ENCODE measurements around the gene UBALD2. TPM values are rescaled to one million over a fixed set of nuclear protein-coding genes. Genes with fewer than 3 reads are reported as not detected.

The UBALD2 gene
- total and polyA plus RNA-seq, 2 donors (not counting 3 experiments of a cell fraction or from before 2014, with no cell fraction given) = 46.9 to 70.9 TPM

GRCh38 chr17:76280650-76281049, 15.5 kb downstream of the UBALD2 start:
- no peak overlapping the region for H3K9ac ChIP-seq (replicated peaks; ENCODE audit: extremely low read depth, insufficient read depth, low read length)
- FAIRE-seq = no peak
- H3K27me3 ChIP-seq (ENCODE audit: control insufficient read depth in 2 of 2, insufficient read depth in 2 of 2, low read length in 2 of 2) = no peaks in the 10 kb centered on the region
- TF ChIP-seq POLR2AphosphoS5 (IDR thresholded peaks at IDR 0.05; ENCODE audit: insufficient read depth, low read depth, low read length) (no peak), POLR2A (IDR thresholded peaks at IDR 0.05; ENCODE audit: low read depth, low read length) (no peak), FOS (IDR thresholded peaks at IDR 0.05; ENCODE audit: borderline replicate concordance, insufficient read depth, low read length) (no peak), EZH2 (IDR thresholded peaks at IDR 0.05; ENCODE audit: borderline replicate concordance, low read depth, low read length, severe bottlenecking) (no peak), MYC (IDR thresholded peaks at IDR 0.05; ENCODE audit: low read depth, low read length) (no peak), MAX (IDR thresholded peaks at IDR 0.05; ENCODE audit: insufficient read depth, insufficient read length) (no peak), GATA2 (IDR thresholded peaks at IDR 0.05; ENCODE audit: insufficient read depth, insufficient read length, low read depth, low read length) (no peak), CTCF (IDR thresholded peaks at IDR 0.05; ENCODE audit: extremely low read depth in 1 of 2, insufficient read depth in 1 of 2, low read depth in 1 of 2, low read length in 2 of 2) (no peak), JUN (IDR thresholded peaks at IDR 0.05; ENCODE audit: borderline replicate concordance, insufficient read depth, insufficient read length, low read depth) (no peak)
- intact Hi-C loops (cut with micrococcal nuclease) = no loop called here
- H3K27ac ChIP-seq (ENCODE audit: insufficient read depth, low read depth, low read length) = no peak overlapping the region
- no peak overlapping the region for H3K4me3 ChIP-seq (replicated peaks in 1 of 3; ENCODE audit: insufficient read depth in 1 of 3, low read depth in 1 of 3, low read length in 3 of 3)
- dilution Hi-C loops (cut with MboI; ENCODE audit: extremely low pct_ligation_motif_present, low sequenced_read_pairs) = no loop called here
- BruUV-seq (replicated peaks) = no TSS peak
- H2AFZ ChIP-seq (ENCODE audit: low read depth, low read length) = no peak overlapping the region
- DNase-seq (ENCODE audit: low read depth, low spot score) = no peak
- H3K36me3 ChIP-seq (ENCODE audit: control insufficient read depth in 2 of 2, extremely low read depth in 1 of 2, insufficient read depth in 2 of 2, low read length in 2 of 2) = peaks cover 0 to 2% of the 10 kb centered on the region in 2 experiments
- ChIA-PET CTCF (interaction anchor here (1.2 to 14.1 kb wide), 16 partner anchors 8 to 159 kb away, joined by 3 to 320 read pairs (median 16); partner anchors contain the start of genes FOXJ1 and RNF157), POLR2A (no interaction called here)
- no peaks in the 10 kb centered on the region for H4K20me1 ChIP-seq (replicated peaks; ENCODE audit: control insufficient read depth, extremely low read depth, insufficient read depth, low read length)
- no peaks in the 10 kb centered on the region for H3K9me3 ChIP-seq (replicated peaks; ENCODE audit: control insufficient read depth, insufficient read depth, low read length)
- H3K4me2 ChIP-seq (ENCODE audit: insufficient read depth, low read length) = no peak overlapping the region
- no peaks in the 10 kb centered on the region for H3K9me1 ChIP-seq (replicated peaks; ENCODE audit: control insufficient read depth, extremely low read depth, insufficient read depth, low read length)
- H3K79me2 ChIP-seq (ENCODE audit: control insufficient read depth, insufficient read depth, low read length) = no peaks in the 10 kb centered on the region
- H3K4me1 ChIP-seq (ENCODE audit: control insufficient read depth, extremely low read depth, insufficient read depth, low read length) = no peaks in the 10 kb centered on the region

Data from endothelial cell of umbilical vein (primary cell).